SIG-M5 (cell line): ENCODE data around the gene RERE.
"Not testable (repeated sequence)": the region's sequence is repeated elsewhere in the genome, so short reads cannot be mapped to it uniquely, and the experiment has no call there.

Source experiments
- DNase-seq: peaks from one replicate; lab custom pipeline; 2025; lab: John Stamatoyannopoulos, UW

The RERE gene

DNA sequence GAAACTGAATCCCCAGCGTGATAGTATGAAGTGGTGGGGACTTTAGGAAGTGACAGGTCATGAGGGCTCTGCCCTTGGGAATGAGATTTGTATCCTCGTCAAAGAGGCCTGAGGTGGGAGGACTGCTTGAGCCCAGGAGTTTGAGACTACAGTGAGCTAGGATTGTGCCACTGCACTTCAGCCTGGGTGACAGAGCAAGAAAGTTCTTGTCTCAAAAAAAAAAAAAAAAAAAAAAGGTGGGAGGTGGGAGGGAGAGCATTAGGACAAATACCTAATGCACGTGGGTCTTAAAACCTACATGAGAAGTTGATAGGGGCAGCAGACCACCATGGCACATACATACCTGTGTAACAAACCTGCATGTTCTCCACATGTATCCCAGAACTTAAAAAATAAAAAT lies 24.0 kb upstream of the RERE start:
- no peak for DNase-seq

DNA sequence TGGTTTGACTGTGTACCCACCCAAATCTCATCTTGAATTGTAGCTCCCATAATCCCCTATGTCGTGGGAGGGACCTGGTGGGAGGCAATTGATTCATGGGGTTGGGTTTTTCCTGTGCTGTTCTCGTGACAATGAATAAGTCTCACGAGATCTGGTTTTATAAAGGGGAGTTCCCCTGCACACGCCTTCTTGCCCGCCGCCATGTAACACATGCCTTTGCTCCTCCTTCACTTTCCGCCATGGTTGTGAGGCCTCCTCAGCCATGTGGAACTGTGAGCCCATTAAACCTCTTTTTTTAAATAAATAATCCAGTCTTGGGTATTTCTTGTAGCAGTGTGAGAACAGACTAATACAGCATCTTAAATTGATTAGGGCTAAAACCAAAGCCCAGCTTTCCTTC lies 22.6 kb upstream of the RERE start:
- no peak for DNase-seq

DNA sequence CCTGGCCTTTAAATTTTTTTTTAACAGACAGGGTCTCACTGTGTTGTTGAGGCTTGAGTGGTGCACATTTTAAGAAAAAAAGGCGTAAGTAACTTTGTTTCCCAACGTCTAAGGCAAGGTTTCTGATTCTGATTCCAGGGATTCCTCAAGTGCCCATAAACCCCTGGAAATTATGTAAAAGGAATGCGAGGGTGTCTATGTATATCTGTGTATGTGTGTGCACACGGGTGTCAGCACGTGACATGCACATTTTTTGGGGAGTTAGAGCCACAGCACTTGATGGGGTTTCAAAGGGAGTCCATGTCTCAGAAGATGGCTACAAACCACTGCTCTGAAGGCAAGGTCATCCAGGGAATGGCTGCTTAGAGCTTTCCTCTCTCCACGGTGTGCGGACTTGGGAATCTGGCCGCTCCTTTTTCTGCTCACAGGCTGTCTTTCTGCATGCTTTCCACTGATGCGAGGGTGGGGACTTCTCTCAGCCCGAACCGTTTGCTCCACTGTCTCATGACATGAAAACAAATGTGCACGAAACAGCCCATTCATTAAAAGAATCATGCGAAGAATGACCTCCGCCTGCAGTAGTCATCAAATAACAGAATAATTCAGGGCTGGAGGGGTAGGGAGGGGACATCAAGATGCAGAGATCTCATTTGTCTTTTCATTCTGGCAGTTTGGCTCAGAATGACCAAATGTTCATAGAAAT lies 18.7 kb upstream of the RERE start:
- no peak for DNase-seq

DNA sequence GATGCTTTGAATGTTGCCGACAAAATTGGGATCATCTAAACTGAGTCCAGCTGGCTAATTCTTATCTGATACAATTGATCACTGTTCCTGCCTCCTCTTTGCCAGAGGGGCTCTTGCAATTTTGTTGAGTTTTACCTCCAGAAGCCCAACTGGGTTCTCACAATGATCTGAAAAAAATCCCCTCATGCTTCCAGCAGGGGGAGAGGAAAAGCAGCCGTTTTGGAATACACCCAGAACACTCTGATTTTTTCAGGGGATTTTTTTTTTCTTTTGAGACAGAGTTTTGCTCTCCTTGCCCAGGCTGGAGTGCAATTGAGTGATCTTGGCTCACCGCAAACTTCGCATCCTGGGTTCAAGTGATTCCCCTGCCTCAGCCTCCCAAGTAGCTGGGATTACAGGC lies 13.9 kb upstream of the RERE start:
- no peak for DNase-seq

DNA sequence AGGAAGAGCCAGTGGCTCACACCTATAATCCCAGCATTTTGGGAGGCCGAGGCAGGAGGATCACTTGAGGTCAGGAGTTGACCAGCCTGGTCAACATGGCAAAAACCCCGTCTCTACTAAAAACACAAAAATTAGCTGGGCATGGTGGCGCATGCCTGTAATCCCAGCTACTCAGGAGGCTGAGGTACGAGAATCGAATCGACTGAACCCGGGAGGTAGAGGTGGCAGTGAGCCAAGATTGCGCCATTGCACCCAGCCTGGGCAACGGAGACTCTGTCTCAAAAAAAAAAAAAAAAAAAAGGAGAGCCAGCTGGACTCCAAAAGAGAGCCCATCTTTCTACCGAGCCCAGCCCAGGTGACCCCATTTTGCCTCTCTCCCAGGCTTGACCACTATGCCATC lies 13.3 kb upstream of the RERE start:
- not testable (repeated sequence) for DNase-seq

DNA sequence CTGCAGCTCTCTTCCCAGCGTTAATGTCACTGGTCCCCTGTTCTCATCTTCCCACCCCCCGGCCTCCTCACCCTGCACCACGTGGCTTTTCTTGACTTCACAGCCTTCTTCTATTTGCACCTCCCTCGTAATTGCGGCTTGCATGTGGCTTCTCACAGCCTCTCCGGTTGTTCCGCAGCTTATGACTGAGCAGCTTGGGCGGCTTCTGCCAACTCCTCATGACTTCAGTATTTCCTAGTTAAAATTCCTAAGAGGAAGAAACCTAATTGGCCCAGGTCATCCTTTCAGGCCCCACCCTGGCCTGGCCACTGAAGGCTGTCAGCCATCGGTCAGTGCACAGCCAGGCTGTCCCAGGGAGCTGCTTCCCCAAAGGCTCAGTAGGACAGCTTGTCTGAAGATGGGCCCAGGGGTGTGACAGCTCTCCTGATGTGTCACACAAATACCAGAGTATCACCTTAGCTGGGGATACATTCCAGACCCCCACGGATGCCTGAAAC lies 8.6 kb upstream of the RERE start:
- no peak for DNase-seq

DNA sequence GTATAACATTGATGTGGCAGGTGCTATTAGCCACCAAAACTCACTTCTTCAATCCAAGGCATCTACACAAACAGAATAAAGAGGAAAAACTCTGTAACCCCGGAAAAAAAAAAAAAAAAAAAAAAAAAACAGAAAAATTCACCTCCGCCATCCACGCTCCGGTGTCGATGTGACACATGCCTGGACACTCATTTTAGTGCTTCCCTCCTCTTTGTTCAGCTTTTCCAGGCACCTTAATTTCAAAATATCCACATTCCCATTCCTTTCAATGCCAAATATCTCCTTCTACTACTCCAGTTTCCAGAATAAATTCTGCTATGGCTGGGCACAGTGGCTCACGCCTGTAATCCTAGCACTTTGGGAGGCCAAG lies 5.8 kb upstream of the RERE start:
- DNase-seq = no peak

DNA sequence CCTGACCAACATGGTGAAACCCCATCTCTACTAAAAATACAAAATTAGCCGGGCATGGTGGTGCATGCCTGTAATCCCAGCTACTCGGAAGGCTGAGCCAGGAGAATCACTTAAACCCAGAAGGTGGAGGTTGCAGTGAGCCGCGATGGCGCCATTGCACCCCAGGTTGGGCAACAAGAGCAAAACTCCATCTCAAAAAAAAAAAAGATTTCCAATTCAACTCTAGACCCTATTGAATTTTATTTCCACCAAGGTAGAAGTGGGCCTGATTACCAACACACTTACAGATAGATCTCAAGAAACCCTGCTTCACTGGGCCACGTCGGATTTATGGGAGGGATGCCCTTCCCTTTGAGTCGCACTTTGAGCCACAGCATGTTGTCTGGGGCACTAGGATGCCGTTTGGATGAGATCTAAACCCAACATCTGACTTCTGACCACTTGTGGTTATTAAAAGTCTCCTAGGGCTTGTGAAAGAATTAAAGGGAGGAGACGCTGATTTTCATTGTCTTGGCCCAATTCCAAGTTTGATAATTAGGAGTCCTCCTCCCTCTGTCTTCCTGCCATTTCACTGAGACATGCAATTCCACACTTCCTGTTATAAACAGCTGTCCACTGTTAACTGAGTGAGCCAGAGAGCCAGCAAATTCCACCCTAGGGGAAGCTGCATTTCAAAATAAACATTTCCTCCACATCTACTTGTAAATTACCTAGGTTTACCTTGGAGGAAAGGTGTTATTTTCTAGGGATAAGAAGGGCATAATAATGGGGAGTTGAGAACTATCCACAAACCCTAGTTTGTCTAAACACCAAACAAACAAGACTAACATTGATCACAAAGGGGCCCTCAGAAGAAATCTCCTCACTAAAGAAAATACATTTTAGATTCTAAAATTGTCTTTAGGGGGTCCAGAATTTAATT lies 5.2 kb upstream of the RERE start:
- DNase-seq = no peak

DNA sequence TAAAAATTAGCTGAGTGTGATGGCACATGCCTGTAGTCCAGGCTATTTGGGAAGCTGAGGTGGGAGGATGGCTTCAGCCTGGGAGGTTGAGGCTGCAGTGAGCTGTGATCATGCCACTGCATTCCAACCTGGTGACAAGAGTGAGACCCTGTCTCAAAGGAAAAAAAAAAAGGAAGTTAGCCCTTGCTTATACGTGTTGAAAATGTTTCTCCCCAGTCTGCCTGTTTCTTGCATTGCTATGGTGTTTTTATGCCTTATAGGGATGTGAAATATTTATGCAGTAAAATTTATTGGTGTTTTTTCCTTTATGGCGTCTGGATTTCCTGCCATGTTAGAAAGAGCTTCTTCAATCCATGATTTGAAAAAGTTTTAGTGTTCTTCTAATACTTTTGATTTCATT lies 3.6 kb upstream of the RERE start:
- no peak for DNase-seq

DNA sequence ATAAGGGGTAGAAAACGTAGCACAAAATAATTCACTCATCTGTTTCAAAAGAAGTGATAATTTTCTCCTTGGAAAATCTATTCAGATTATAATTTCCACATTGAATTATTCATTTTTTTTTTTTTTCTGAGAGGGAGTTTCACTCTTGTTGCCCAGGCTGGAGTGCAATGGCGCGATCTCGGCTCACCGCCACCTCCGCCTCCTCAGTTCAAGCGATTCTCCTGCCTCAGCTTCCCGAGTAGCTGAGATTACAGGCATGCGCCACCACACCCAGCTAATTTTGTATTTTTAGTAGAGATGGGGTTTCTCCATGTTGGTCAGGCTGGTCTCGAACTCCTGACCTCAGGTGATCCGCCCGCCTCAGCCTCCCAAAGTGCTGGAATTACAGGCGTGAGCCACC lies 1.3 kb upstream of the RERE start:
- DNase-seq = not testable (repeated sequence)

DNA sequence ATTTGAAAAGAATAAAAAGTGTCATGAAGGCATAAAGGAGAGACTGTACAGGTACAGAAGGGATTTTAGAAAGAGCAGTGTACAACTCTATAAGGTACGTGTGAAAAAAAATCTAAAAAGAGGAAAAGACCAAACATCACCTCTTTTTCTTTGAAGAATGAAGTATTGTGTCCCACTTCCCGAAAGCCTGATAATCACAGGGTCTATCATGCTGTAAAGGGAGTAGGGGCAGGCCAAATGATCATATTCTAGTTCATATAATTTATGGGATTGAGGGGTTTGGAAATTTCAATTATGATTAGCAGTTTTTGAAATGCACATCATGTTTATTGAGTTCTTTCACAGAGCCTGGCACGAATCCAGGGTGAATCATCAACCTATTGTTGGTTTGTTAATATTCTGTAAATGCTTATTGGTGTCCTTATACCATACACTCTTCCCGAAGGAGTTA lies 910 bp upstream of the RERE start:
- no peak for DNase-seq

DNA sequence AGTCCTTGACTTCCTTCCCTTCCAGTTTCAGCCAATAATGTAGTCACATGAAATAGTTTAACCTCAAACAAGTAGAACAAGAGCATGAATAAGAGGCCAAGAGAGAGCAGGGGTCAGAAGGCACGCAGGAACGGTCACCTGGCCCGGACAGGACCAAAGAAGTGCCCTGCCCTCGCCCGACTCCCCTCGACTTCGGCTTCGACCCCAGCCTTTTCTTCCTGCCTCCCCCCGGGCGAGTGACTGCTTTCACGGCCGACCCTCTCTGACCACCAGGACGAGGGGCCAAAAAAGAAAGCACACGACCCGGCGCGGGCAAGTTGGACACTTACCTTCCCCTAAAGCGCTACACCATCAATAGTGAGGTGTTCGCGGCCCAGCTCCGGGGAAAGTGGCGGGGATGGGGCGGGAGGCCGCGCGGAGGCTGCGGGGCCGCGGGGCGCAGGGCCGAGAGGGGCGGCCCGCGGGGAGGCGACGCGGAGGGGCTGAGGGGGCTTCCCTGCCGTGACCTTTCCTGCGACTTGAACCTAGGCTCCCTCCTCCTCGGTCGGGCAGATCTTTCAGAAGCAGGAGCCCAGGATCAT lies 519 bp downstream of the RERE start:
- DNase-seq = no peak

DNA sequence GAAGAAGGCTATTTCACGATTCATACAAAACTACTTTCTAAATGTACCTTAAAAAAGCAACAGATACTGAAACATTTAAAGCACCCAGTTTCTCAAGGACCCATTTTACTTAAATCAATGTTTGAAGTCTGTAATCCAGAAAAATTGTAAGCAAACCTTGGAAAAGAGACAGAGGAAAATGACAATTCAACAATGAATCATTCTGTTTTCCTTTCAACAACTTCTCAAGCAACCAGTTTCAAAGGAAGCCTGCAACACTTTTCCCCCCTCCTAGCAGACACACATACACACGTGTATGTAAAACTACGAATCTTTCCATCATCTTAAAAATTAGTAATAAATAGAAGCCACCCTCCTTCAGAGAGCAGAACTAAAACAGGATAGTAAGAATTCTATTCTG lies 1.2 kb downstream of the RERE start:
- DNase-seq = no peak

DNA sequence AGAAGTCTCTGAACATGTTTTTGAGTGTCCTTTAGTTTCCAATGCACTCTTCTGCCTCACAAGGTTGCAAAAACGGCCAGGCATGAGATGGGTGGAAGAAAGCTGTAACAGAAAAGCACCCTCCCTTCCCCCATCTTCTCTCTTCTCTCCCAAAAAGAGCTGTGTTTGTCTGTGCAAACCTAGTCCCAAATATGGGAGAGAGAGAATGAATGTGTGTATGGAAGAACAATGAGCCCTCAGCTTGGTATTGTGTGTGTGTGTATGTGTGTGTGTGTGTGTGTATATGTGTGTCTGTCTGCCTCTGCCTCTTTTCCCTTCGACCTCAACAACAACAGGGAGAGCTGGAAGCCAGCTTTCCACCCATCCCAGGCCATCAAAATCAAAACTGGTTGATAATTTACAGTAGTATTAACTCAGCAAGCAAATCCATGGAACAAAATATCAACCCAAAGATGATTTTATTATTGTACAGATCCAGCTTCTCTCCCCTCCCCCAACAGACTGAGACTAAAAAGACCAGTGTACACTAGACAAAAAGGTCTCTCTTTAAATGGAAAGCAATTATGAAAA lies 1.8 kb downstream of the RERE start:
- DNase-seq = no peak

DNA sequence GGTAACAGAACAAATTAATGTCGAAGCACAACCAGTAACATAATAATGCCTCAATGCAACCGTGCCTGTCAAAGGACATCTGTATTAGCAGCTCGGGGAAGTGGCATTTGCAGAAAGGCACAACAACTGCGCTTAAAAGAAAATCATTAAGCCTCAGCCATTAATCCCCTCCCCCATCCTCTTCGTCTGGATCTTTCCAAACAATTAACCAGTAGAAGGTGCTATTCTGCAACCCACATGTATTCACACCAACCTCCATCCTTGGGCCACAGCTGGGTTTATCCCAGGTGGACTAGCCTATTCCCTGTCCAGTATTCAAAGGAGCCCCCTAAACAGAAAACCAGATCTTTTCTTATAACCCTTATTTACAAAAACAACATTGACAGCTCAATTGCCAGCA lies 2.6 kb downstream of the RERE start:
- DNase-seq = no peak

DNA sequence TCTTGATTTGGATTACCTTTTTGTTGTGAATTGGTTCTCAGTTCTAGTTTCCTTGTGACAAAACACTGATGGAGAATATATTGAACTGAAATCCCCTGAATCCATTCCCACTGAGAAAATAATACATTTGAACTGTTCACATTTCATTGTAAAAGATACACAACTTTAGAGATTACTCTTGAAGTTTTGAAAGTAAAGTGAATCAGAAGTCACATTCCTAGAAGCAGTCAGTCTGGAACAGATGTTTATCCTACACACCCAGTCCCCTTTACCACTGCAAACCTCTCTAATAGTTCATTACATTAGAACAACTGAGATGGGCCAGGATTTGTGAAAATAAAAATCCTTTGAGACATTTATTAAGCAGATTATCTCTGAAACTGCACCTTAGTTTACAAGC lies 3.4 kb downstream of the RERE start:
- no peak for DNase-seq

DNA sequence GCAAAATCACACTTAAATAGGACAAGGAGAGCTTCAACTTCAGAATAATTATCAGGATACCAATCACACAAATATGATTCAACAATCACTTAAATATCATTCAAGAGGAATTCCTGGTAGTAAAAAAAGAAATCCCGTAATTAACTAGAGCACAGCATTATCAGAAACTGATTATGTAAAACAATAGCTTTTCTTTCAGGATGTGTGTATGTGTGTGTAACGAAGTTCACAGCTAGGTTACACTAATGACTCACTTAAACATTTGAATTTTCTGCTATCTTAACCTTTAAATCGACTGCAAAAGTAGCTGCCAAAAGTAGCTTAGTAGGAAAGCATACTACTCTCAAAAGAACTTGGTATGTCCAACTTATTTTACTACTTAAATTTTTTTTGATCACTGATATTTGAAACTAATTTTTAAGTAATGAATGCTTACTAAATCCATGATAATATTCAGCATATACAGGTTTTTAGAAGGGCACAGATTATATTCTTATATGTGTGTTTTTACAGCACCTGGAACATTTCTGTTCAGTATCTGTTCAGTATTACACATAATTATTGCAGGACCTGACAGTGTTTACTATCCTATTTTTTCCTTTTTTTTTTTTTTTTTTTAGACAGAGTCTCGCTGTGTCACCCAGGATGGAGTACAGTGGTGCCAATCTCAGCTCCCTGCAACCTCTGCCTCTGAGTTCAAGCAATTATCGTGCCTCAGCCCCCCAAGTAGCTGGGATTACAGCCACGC lies 4.2 kb downstream of the RERE start:
- no peak for DNase-seq

DNA sequence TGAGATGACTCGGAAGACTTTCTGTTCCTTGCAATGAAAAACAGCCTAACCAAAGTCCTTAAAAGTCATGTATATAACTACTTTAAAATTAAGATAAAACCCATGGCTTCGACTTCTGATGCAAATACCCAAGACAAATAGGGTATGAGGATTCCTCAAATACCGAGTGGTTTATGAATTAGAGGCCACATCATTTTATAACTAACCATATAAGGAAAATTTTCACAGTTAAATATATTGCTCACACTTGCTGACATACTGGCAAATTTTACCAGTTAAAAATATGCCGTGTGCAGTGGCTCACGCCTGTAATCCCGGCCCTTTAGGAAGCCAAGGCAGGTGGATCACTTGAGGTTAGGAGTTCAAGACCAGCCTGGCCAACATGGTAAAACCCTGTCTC lies 5.4 kb downstream of the RERE start:
- no peak for DNase-seq

DNA sequence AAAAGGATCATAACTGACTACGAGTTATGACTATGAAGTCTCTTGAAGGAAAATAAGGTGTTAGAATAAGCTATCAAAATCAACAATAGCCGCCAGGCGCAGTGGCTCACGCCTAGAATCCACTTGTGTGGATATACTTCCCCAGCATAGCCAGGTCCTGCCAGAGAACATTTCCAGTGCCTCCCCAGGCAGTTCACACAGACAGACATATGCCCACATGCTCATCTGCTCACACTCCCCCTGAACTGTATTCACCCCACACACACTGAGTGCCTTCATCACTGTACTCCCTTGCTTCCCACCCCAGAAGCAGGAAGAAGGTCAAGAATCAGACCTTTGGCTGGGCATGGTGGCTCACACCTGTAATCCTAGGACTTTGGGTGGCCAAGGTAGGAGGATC lies 6.5 kb downstream of the RERE start:
- DNase-seq = no peak

DNA sequence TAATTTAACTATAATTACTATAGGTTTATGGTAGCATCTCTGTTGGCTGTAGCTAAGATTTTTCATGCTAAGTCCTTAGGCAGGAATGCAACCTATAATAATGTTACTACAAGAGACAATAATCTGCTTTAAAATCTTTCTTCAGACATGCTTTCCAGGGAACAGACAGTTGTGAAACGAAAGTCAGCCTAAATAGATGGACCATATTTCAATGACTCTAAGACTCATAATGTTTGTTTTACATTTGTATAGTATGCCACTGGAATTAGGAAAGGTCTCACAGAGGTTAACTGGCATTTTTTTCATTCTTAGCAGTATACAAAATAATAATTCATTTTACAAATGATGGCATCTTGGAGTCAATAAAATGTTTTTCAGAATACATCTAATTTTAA lies 8.1 kb downstream of the RERE start:
- no peak for DNase-seq

DNA sequence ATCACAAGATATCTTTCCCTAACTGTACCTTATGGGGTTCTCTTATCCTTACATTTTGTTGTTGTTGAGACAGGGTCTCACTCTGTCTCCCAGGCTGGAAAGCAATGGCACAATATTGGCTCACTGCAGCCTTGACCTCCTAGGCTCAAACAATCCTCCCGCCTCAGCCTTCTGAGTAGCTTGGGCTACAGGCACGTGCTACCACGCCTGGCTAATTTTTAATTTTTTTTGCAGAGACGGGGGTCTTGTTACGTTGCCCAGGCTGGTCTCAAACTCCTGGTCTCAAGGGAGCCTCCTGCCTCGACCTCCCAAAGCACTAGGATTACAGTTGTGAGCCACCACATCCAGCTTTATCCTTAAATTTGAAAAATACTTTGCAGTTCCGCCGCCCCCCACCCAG lies 10.4 kb downstream of the RERE start:
- DNase-seq = no peak

DNA sequence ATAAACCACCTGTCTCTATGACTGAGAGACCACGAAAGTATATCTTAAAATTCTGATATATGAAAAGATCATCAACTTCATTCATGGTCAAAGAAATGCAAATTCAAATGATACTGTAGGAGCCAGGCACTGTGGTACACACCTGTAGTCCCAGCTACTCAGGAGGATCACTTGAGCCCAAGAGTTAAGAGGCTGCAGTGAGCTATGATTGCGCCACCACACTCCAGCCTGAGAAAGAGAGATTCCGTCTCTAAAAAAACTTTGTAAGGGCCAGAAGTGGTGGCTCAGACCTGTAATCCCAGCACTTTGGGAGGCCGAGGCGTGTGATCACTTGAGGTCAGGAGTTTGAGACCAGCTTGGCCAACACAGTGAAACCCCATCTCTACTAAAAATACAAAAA lies 17.0 kb downstream of the RERE start:
- DNase-seq = no peak
